GM12892 (cell line): ENCODE data around the gene CLDN8. TPM values are rescaled to one million over a fixed set of nuclear protein-coding genes. Genes with fewer than 3 reads are reported as not detected.

Experiments used
- DNase-seq: peaks from one replicate; pipeline ENCODE4 v3.0.0; 2011; ENCODE audit not compliant: insufficient read length
- FAIRE-seq: peaks from 2 replicates; lab custom pipeline; 2011; peaks lifted over from hg19 to GRCh38; lab: Jason Lieb, UNC
- POLR2A ChIP-seq: IDR thresholded peaks from 2 replicates; pipeline ENCODE4 v1.6.1; 2011; ENCODE audit warnings: low read depth, low read length, control low read depth
- POLR2AphosphoS5 ChIP-seq: IDR thresholded peaks from 2 replicates; pipeline ENCODE4 v1.6.1; 2011; ENCODE audit warnings: low read depth, low read length, control low read depth
- TAF1 ChIP-seq: IDR thresholded peaks from 2 replicates; pipeline ENCODE4 v1.6.1; 2011; ENCODE audit warnings: low read depth, mild to moderate bottlenecking, control low read depth, low read length, borderline replicate concordance
- polyA plus RNA-seq: library from polyadenylated mRNA; unstranded; fragments of >200 nt; gene quantifications from one replicate; pipeline ENCODE4 v1.2.1, GENCODE V29; 2012; ENCODE audit warnings: missing spikeins, inconsistent platforms; ENCODE audit not compliant: missing spikeins

CLDN8 gene
- not detected for polyA plus RNA-seq

DNA sequence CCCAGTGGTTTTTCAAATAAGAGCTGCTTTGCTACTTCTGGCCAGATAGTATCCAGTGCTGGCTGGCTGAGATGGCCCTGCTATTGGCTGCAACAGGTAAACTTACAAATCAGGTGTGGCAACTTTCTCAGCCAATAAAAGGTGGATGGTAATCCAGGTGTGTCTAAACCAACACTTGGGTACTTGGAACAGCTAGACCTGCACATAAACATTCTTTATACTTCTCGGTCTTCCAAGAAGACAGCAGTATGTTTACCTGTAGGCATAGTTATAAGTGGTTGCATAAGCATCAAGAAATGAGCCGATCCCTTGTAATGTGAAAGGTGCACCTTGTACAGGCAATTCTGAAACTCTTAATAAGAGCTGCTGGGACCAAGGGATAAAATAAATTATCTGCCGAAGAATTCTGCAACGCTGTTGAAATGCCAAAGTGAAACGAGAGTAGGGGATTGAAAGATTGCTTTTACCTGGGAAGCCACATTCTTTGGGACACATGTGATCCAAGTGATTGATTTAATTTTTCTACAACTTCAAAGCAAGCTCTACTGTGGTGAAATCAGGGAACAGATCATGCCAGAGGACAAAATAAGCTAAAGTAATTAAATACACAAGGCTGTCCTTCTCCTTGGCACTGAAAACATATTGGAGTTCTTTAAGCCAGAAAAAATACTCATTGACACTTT lies at the start of gene CLDN8:
TSS of gene CLDN8 (minus strand) at position 57 of the 683 bp plus-strand sequence. CDS start 172 bp downstream, outside the sequence.
- DNase-seq (no peak), FAIRE-seq (no peak)
- TF ChIP-seq TAF1, result no peak
- no peak for TF ChIP-seq POLR2AphosphoS5
- TF ChIP-seq POLR2A, result no peak

DNA sequence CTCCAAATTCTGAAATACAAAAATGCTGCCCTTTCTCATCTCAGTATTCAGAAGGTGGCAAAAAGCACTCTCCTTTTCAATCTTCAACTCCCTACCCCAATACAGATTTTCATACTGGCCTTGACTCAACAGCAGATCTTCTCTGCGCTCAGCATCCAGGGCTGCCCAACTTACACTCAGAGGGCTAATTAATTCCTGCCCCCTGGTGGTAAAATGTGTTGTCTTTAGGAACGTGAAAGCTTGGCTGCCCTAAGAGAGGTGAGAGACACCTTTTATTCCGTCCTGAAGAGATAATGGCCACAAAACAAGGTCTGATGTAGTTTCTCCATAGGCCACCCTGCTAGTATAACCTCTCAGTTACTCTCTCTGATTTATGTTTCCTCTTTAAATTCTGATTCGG lies 41.9 kb upstream of the CLDN8 start:
- DNase-seq, result no peak
- TF ChIP-seq POLR2A (no peak), POLR2AphosphoS5 (no peak), TAF1 (no peak)
- no peak for FAIRE-seq

DNA sequence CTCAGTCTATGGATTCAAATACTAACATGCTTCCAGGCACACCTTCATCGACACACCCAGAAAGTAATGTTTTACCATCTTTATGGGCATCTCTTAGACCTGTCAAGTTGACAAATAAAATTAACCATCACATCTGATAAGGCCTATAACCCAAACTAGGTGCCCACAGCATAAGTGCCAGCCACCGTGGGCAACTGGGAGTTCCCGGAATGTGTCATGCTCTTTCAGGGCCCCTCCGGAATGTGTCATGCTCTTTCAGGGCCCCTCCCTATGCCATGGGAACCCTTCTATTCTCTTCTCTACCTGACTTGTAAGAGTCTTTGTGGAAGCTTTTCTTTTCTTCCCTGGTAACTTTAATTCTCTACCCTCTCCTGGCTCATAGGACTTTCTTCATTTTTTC lies 40.2 kb upstream of the CLDN8 start:
- TF ChIP-seq POLR2AphosphoS5, result no peak
- TF ChIP-seq TAF1, result no peak
- no peak for TF ChIP-seq POLR2A
- FAIRE-seq (no peak), DNase-seq (no peak)

DNA sequence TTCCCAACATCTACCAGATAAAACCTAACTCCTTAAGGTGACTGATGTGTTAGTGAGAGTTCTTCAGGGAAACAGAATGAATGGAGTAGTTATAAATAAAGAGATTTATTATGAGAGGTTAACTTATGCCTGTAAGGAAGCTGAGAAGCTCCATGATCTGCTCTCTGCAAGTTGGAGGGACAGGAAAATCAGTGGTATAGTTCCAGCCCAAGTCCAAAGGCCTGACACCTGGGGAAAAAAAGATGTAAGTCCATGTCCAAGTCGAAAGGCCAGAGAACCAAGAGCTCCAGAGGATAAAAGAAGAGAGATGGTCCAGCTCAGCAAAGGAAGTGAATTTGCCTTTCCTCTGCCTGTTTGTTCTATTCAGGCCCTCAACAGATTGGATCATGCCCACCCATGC lies 39.8 kb upstream of the CLDN8 start:
- no peak for TF ChIP-seq POLR2A
- TF ChIP-seq TAF1, result no peak
- TF ChIP-seq POLR2AphosphoS5, result no peak
- DNase-seq (no peak), FAIRE-seq (no peak)

DNA sequence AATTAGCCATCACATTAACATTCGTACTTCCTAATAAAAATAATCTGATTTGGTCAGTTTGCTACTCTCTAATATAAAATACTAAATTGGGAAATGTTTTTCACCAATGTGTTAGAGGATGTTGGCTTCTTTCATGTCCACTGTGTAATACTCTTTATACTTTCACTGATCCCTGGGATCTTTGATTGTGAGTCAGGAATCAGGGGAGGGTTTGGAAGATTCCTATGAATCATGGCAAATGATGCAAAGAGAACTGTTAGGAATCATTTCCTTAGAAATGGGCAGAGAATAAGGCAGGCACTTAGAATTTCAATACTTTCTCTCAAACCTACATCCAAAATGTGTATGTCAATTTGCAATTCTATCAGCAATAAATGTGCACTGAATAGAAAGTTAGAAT lies 35.9 kb upstream of the CLDN8 start:
- FAIRE-seq (no peak), DNase-seq (no peak)
- TF ChIP-seq TAF1, result no peak
- no peak for TF ChIP-seq POLR2AphosphoS5
- TF ChIP-seq POLR2A, result no peak

GRCh38 chr21:30249936-30250335 lies 34.0 kb upstream of the CLDN8 start:
- FAIRE-seq (no peak), DNase-seq (no peak)
- TF ChIP-seq TAF1, result no peak
- TF ChIP-seq POLR2AphosphoS5, result no peak
- no peak for TF ChIP-seq POLR2A

DNA sequence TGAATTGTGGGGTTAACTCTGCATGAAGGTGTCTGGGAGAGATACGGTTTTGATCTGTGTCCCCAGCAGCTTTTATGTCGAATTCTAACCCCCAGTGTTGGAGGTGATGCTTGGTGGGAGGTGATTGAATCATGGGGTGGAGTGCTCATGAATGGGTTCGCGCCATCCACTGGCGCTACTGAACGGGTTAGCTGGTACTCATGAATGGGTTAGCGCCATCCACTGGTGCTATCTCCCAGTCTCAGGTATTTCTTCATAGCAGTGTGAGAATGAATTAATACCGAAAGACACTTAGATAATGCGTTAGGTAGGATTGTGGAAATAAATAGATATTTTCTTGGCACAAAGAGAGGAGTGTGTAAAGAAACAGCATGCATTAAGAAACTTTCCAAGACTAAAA lies 32.9 kb upstream of the CLDN8 start:
- no peak for FAIRE-seq
- no peak for DNase-seq

GRCh38 chr21:30245061-30245460 lies 29.2 kb upstream of the CLDN8 start:
- FAIRE-seq, result no peak

More for the DNA sequence above, 32.9 kb upstream of the CLDN8 start:
- no peak for TF ChIP-seq POLR2A
- no peak for TF ChIP-seq TAF1
- TF ChIP-seq POLR2AphosphoS5, result no peak

GRCh38 chr21:30243691-30244090 lies 27.8 kb upstream of the CLDN8 start:
- TF ChIP-seq POLR2A (no peak), POLR2AphosphoS5 (no peak), TAF1 (no peak)
- FAIRE-seq, result no peak
- no peak for DNase-seq

More at GRCh38 chr21:30245061-30245460, 29.2 kb upstream of the CLDN8 start:
- TF ChIP-seq POLR2AphosphoS5 (no peak), TAF1 (no peak), POLR2A (no peak)
- DNase-seq, result no peak

DNA sequence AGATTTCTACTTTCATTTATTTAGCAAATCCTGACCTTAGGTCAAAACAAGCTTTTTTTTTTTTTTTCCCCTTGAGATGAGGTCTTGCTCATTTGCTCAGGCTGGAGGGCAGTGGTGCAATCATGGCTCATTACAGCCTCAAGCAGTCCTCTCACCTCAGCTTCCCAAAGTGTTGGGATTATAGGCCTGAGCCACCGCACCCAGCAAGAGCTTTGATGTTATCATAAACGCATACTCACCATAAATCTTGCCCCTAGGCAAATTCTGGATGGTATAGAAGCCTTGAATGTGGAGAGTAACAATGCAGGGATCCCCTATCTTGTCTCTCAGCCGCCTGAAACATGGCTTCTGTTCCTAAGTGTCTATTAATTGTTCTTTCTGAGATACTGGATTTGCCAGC lies 24.8 kb upstream of the CLDN8 start:
- FAIRE-seq (no peak), DNase-seq (no peak)
- TF ChIP-seq POLR2AphosphoS5, result no peak
- TF ChIP-seq TAF1, result no peak

GRCh38 chr21:30238168-30238567 lies 22.3 kb upstream of the CLDN8 start:
- DNase-seq (no peak), FAIRE-seq (no peak)

GRCh38 chr21:30234643-30235042 lies 18.7 kb upstream of the CLDN8 start:
- DNase-seq (no peak), FAIRE-seq (no peak)
- TF ChIP-seq POLR2A (no peak), POLR2AphosphoS5 (no peak), TAF1 (no peak)

More at GRCh38 chr21:30238168-30238567, 22.3 kb upstream of the CLDN8 start:
- TF ChIP-seq TAF1, result no peak
- no peak for TF ChIP-seq POLR2AphosphoS5
- no peak for TF ChIP-seq POLR2A

DNA sequence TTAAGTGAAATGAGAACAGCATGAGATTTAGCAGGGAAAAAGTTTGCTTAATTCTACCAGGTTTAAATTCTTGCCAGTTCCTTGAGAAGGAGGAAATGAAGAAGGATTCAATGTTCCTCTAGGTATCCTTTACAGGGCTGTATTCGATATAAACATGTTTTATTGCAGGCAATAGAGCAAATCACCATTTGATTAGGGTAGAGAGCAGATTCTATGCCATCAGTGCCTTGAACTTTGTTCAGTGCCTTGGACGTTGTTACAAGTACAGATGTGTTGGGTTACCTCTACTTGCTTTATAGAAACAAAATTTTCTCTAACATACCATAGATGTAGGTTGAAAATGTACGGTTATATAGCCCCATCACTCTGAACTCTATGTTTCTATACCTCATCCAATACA lies 18.2 kb upstream of the CLDN8 start:
- DNase-seq (no peak), FAIRE-seq (no peak)
- TF ChIP-seq POLR2A (no peak), TAF1 (no peak)
